CD14-positive monocyte (primary cell): Measurements from ENCODE around the gene CACNA1C. TPM values are rescaled to one million over a fixed set of nuclear protein-coding genes. Genes with fewer than 3 reads are reported as not detected.

Experiments
- DNase-seq, 3 donors: peaks; one replicate each; pipeline ENCODE4 v3.0.0-alpha.2; 2011 to 2022
- H2AFZ ChIP-seq: 2 replicates; pipeline ENCODE4 v1.6.0; 2012; ENCODE audit warnings: mild to moderate bottlenecking, low read depth, low read length, inconsistent platforms; ENCODE audit not compliant: insufficient read depth, poor library complexity, severe bottlenecking
- H3K27ac ChIP-seq, 2 donors: 1 replicate in 1 of 2; 2 replicates in 1 of 2; pipeline ENCODE4 v1.5.1; 2012 to 2013; ENCODE audit warnings: low read length in 2 of 2, control low read depth in 1 of 2, inconsistent platforms in 1 of 2, low read depth in 1 of 2, mild to moderate bottlenecking in 1 of 2
- H3K27me3 ChIP-seq, 2 donors: one replicate each; pipeline versions ENCODE4 v1.6.0 to v1.6.1; 2011 to 2013; ENCODE audit warnings: low read length in 2 of 2; ENCODE audit not compliant: control insufficient read depth in 2 of 2, insufficient read depth in 2 of 2
- H3K36me3 ChIP-seq, 2 donors: replicated peaks in 1 of 2; 1 replicate in 1 of 2; 2 replicates in 1 of 2; pipeline versions ENCODE4 v1.5.1 to v1.6.1; 2012 to 2013; ENCODE audit warnings: low read length in 2 of 2, control low read depth in 1 of 2, inconsistent platforms in 1 of 2, mild to moderate bottlenecking in 1 of 2; ENCODE audit not compliant: insufficient read depth in 2 of 2, control insufficient read depth in 1 of 2
- H3K4me1 ChIP-seq, 2 donors: 1 replicate in 1 of 2; 2 replicates in 1 of 2; pipeline versions ENCODE4 v1.5.1 to v1.6.1; 2012 to 2013; ENCODE audit warnings: low read length in 2 of 2, control low read depth in 1 of 2, inconsistent platforms in 1 of 2, mild to moderate bottlenecking in 1 of 2, moderate library complexity in 1 of 2; ENCODE audit not compliant: insufficient read depth in 2 of 2, control insufficient read depth in 1 of 2
- H3K4me2 ChIP-seq: replicated peaks from 2 replicates; pipeline ENCODE3; 2012; ENCODE audit warnings: low read length, moderate library complexity, mild to moderate bottlenecking; ENCODE audit not compliant: poor library complexity, severe bottlenecking; ENCODE audit errors: extremely low read depth
- H3K4me3 ChIP-seq, 3 experiments: fragments of 200-600 bp in 1 of 3; sonication (generic) in 1 of 3; replicated peaks in 1 of 3; 1 replicate in 2 of 3; 2 replicates in 1 of 3; pipeline ENCODE4 v1.5.1; 2011 to 2013; ENCODE audit warnings: low read length in 3 of 3, mild to moderate bottlenecking in 3 of 3, control low read depth in 2 of 3, low read depth in 2 of 3, inconsistent platforms in 1 of 3, moderate library complexity in 1 of 3
- H3K79me2 ChIP-seq: 2 replicates; pipeline ENCODE4 v1.6.0; 2012; ENCODE audit warnings: mild to moderate bottlenecking, control low read depth, inconsistent platforms, low read length, moderate library complexity; ENCODE audit not compliant: insufficient read depth
- H3K9ac ChIP-seq: 2 replicates; pipeline ENCODE4 v1.6.0; 2017; ENCODE audit warnings: low read length, mild to moderate bottlenecking; ENCODE audit not compliant: insufficient read depth, poor library complexity, severe bottlenecking
- H3K9me3 ChIP-seq, 2 donors: replicated peaks in 1 of 2; 1 replicate in 1 of 2; 2 replicates in 1 of 2; pipeline versions ENCODE4 v1.5.1 to v1.6.1; 2012 to 2013; ENCODE audit warnings: low read length in 2 of 2, control low read depth in 1 of 2; ENCODE audit not compliant: control insufficient read depth in 1 of 2, insufficient read depth in 1 of 2
- H4K20me1 ChIP-seq: 2 replicates; pipeline ENCODE4 v1.6.0; 2012; ENCODE audit warnings: mild to moderate bottlenecking, low read length, control low read depth, moderate library complexity; ENCODE audit not compliant: insufficient read depth
- H3K27ac Mint-ChIP-seq, 7 donors: one replicate each; pipeline ENCODE4 v1.8.0; 2020; ENCODE audit warnings: mild to moderate bottlenecking in 7 of 7, mixed read lengths in 7 of 7, moderate library complexity in 6 of 7, inconsistent platforms in 2 of 7
- H3K27me3 Mint-ChIP-seq, 3 donors: one replicate each; pipeline ENCODE4 v1.8.0; 2021 to 2022; ENCODE audit warnings: low read depth in 3 of 3, mild to moderate bottlenecking in 3 of 3, mixed read lengths in 3 of 3, moderate library complexity in 3 of 3, inconsistent platforms in 1 of 3
- H3K36me3 Mint-ChIP-seq, 2 donors: one replicate each; pipeline ENCODE4 v1.8.0; 2020; ENCODE audit warnings: mixed read lengths in 2 of 2, inconsistent platforms in 1 of 2, mild to moderate bottlenecking in 1 of 2
- H3K4me1 Mint-ChIP-seq: one replicate; pipeline ENCODE4 v1.8.0; 2020; ENCODE audit warnings: mild to moderate bottlenecking, mixed read lengths
- H3K4me3 Mint-ChIP-seq, 2 donors: one replicate each; pipeline ENCODE4 v1.8.0; 2020; ENCODE audit warnings: mild to moderate bottlenecking in 2 of 2, mixed read lengths in 2 of 2, moderate library complexity in 1 of 2
- H3K9me3 Mint-ChIP-seq, 7 donors: one replicate each; pipeline ENCODE4 v1.8.0; 2020 to 2022; ENCODE audit warnings: mixed read lengths in 7 of 7, mild to moderate bottlenecking in 6 of 7, moderate library complexity in 6 of 7, inconsistent platforms in 2 of 7
- CTCF ChIP-seq: fragments of 200-600 bp; IDR thresholded peaks from one replicate; pipeline ENCODE4 v1.8.0; 2022; ENCODE audit warnings: antibody characterized with exemption, mild to moderate bottlenecking
- WGBS: methylation state at CpG from one replicate; pipeline ENCODE4 v1.1.5; 2013; ENCODE audit warnings: missing lambda C conversion rate; ENCODE audit not compliant: insufficient coverage; 5-methylcytosine and 5-hydroxymethylcytosine counted together
- intact Hi-C, 2 donors: fragments of 100-400 bp; cut with micrococcal nuclease; formaldehyde crosslinking; loops; one replicate each; pipeline versions ENCODE4 v1.15.0 to v1.15.1; 2023
- polyA plus RNA-seq, 3 donors: library from polyadenylated mRNA; depleted of rRNA in 1 of 3; unstranded in 2 of 3; stranded (reverse) in 1 of 3; fragments of 300-500 nt in 2 of 3; fragments of >200 nt in 1 of 3; fragmentation: Illumina TruSeq in 2 of 3; gene quantifications; 1 replicate in 2 of 3; 2 replicates in 1 of 3; pipeline ENCODE4 v1.2.3, GENCODE V29; 2012 to 2021

CACNA1C gene
- polyA plus RNA-seq, 3 donors, result not detected

- 72% methylated on average over 4 of the region's 4 CpGs for WGBS
- no peaks in the 10 kb centered on the region for H3K79me2 ChIP-seq
- H3K36me3 ChIP-seq, result no peaks in the 10 kb centered on the region
- H4K20me1 ChIP-seq, result no peaks in the 10 kb centered on the region
- H3K4me2 ChIP-seq, result no peak overlapping the region
- no peak overlapping the region for H3K9ac ChIP-seq
- no peak overlapping the region for H3K4me3 Mint-ChIP-seq
- H3K9me3 ChIP-seq, result no peaks in the 10 kb centered on the region
- no peak overlapping the region for H3K27ac Mint-ChIP-seq
- no peaks in the 10 kb centered on the region for H3K36me3 Mint-ChIP-seq
- H3K4me3 ChIP-seq, result no peak overlapping the region
- H3K27me3 Mint-ChIP-seq, result peaks cover 2 to 12% (median 2%) of the 10 kb centered on the region in 3 donors
- intact Hi-C loops, result no loop called here
- DNase-seq, result no peak
- H2AFZ ChIP-seq, result no peak overlapping the region
- TF ChIP-seq CTCF, result no peak
- no peak overlapping the region for H3K27ac ChIP-seq
- H3K9me3 Mint-ChIP-seq, result no peaks in the 10 kb centered on the region
- H3K4me1 ChIP-seq, result no peaks in the 10 kb centered on the region
- no peaks in the 10 kb centered on the region for H3K4me1 Mint-ChIP-seq
- H3K27me3 ChIP-seq, result no peaks in the 10 kb centered on the region
Measured at GRCh38 chr12:2654741-2655140, 602.0 kb downstream of the CACNA1C start.

GRCh38 chr12:2662524-2662923 is 609.7 kb downstream of the CACNA1C start:
- Histone ChIP-seq H3K27me3 (no peaks in the 10 kb centered on the region), H3K79me2 (no peaks in the 10 kb centered on the region), H3K4me3 (no peak overlapping the region), H3K9ac (no peak overlapping the region), H3K4me2 (no peak overlapping the region), H3K27ac (no peak overlapping the region), H3K36me3 (no peaks in the 10 kb centered on the region), H2AFZ (no peak overlapping the region), H4K20me1 (no peaks in the 10 kb centered on the region), H3K4me1 (no peaks in the 10 kb centered on the region), H3K9me3 (no peaks in the 10 kb centered on the region)
- Mint-ChIP-seq H3K4me3 (no peak overlapping the region), H3K36me3 (no peaks in the 10 kb centered on the region), H3K9me3 (no peaks in the 10 kb centered on the region), H3K4me1 (no peaks in the 10 kb centered on the region), H3K27me3 (peaks cover 0 to 4% (median 3%) of the 10 kb centered on the region in 3 donors), H3K27ac (no peak overlapping the region)
- no CpG with 5 or more reads among the region's 2 CpGs for WGBS
- intact Hi-C loops, result no loop called here
- no peak for TF ChIP-seq CTCF
- no peak for DNase-seq
